Calu3 (cell line): ENCODE measurements around the gene NCDN. TPM values are rescaled to one million over a fixed set of nuclear protein-coding genes. Genes with fewer than 3 reads are reported as not detected.

Source experiments
- BruUV-seq: library from RNA; stranded (reverse); fragments of 400-500 nt; replicated peaks from 2 replicates; lab custom pipeline; 2021; lab: Mats Ljungman, UMichigan
- CTCF ChIA-PET: fragments of 300-600 bp; sonication (Branson Sonifier 250); formaldehyde crosslinking; loops from one replicate; lab custom pipeline; 2022; ENCODE audit warnings: antibody characterized with exemption; lab: Charles Lee
- DNase-seq: peaks from one replicate; pipeline ENCODE4 v3.0.0; 2022
- H3K27ac Mint-ChIP-seq: one replicate; pipeline ENCODE4 v1.8.0; 2022; ENCODE audit warnings: mixed read lengths; ENCODE audit not compliant: unreplicated experiment
- H3K27me3 Mint-ChIP-seq: one replicate; pipeline ENCODE4 v1.8.0; 2022; ENCODE audit warnings: mixed read lengths; ENCODE audit not compliant: unreplicated experiment
- H3K36me3 Mint-ChIP-seq: one replicate; pipeline ENCODE4 v1.8.0; 2022; ENCODE audit warnings: mild to moderate bottlenecking, moderate library complexity, mixed read lengths; ENCODE audit not compliant: insufficient read depth, unreplicated experiment
- H3K4me1 Mint-ChIP-seq: one replicate; pipeline ENCODE4 v1.8.0; 2022; ENCODE audit warnings: mild to moderate bottlenecking, low read depth, mixed read lengths; ENCODE audit not compliant: unreplicated experiment
- H3K4me3 Mint-ChIP-seq: one replicate; pipeline ENCODE4 v1.8.0; 2022; ENCODE audit warnings: mild to moderate bottlenecking, low read depth, moderate library complexity, mixed read lengths; ENCODE audit not compliant: unreplicated experiment
- H3K9me3 Mint-ChIP-seq: one replicate; pipeline ENCODE4 v1.8.0; 2022; ENCODE audit warnings: low read depth, mixed read lengths; ENCODE audit not compliant: unreplicated experiment
- intact Hi-C: fragments of 100-400 bp; cut with micrococcal nuclease; formaldehyde crosslinking; loops from one replicate; pipeline ENCODE4 v1.10.0; 2022; ENCODE audit not compliant: unreplicated experiment
- total RNA-seq: library from RNA; stranded (reverse); gene quantifications from 2 replicates; pipeline ENCODE4 v1.2.3, GENCODE V29; 2022
- TF ChIP-seq, protein P1 (sequence below): fragments of 200-600 bp; IDR thresholded peaks from one replicate; pipeline ENCODE4 v1.8.0; 2022; ENCODE audit warnings: antibody characterized with exemption; ENCODE audit not compliant: unreplicated experiment

NCDN gene
- total RNA-seq, 1 experiment from 2014 or later: 36.0 TPM

DNA sequence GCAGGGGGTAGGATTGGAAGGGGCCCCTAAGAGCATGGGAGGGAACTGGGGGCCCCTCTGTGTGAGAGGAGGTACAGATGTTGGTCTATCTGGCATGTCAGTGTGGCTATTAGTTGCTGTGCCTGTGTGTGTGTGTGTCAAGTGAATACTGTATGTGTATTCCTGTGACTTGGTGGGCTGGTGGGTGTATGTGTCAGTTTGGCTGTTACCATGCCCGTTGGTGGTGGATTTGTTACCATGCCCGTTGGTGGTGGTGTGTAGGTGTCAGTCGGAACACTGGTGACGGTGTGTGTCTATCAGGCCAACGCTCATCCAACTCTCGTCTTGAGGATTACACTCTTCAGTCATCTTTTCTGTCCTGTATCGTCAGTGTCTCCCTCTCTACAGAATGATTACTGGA lies 38.1 kb downstream of the NCDN start:
- H3K27ac Mint-ChIP-seq: no peak overlapping the region
- peaks cover 4% of the 10 kb centered on the region for H3K36me3 Mint-ChIP-seq
- no TSS peak for BruUV-seq
- DNase-seq: no peak
- intact Hi-C loops: no loop called here
- H3K4me1 Mint-ChIP-seq: no peaks in the 10 kb centered on the region
- no peak overlapping the region for H3K4me3 Mint-ChIP-seq
- TF ChIP-seq, protein P1, sequence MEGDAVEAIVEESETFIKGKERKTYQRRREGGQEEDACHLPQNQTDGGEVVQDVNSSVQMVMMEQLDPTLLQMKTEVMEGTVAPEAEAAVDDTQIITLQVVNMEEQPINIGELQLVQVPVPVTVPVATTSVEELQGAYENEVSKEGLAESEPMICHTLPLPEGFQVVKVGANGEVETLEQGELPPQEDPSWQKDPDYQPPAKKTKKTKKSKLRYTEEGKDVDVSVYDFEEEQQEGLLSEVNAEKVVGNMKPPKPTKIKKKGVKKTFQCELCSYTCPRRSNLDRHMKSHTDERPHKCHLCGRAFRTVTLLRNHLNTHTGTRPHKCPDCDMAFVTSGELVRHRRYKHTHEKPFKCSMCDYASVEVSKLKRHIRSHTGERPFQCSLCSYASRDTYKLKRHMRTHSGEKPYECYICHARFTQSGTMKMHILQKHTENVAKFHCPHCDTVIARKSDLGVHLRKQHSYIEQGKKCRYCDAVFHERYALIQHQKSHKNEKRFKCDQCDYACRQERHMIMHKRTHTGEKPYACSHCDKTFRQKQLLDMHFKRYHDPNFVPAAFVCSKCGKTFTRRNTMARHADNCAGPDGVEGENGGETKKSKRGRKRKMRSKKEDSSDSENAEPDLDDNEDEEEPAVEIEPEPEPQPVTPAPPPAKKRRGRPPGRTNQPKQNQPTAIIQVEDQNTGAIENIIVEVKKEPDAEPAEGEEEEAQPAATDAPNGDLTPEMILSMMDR: no peak
- no peaks in the 10 kb centered on the region for H3K9me3 Mint-ChIP-seq
- H3K27me3 Mint-ChIP-seq: no peaks in the 10 kb centered on the region
- CTCF ChIA-PET: no interaction called here

DNA sequence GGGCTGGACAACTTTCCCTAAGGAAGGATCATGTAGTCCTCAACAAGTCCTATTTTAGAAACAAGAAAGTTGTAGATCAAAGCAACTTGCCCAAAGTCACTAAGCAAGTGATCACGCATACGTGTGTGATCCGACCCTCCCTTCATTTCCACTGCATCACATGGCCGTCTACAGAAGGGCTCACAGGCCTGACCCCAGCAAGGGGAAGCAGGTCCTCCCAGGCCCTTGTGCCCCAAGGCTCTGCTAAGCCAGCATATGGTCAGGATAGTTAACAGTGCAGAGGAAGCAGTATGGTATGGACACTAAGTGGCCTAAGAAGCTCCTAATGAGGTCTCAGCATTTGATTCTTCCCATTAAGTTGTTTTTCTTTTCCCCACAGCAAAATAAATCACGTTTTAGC lies 40.3 kb downstream of the NCDN start:
- BruUV-seq: no TSS peak
- TF ChIP-seq, protein P1: no peak
- Mint-ChIP-seq H3K9me3 (no peaks in the 10 kb centered on the region), H3K4me3 (no peak overlapping the region), H3K27me3 (no peaks in the 10 kb centered on the region), H3K27ac (no peak overlapping the region), H3K4me1 (no peaks in the 10 kb centered on the region), H3K36me3 (peaks cover 8% of the 10 kb centered on the region)
- CTCF ChIA-PET: no interaction called here
- DNase-seq: no peak
- intact Hi-C loops: no loop called here

DNA sequence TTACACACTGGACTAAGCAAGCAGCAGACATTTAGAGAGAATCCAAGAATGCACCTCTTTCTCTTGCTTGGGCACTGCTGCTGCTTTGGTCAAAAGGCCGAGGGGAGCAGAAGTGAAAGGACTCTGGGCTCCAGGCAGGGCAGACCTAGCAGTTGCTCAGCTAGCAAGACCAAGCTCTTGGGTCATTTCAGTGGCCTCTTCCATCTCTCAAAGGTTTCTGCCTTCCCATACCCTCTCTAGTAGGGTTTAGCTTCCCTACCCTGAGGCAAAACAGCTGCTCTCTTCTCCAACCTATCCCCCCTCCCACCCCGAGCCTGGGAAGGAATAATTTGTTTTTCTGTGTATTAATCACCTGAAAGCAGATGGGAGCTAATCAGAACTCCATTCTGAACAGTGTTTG lies 41.3 kb downstream of the NCDN start:
- Mint-ChIP-seq H3K4me1 (no peaks in the 10 kb centered on the region), H3K36me3 (peaks cover 13% of the 10 kb centered on the region), H3K4me3 (no peak overlapping the region), H3K27ac (no peak overlapping the region), H3K9me3 (no peaks in the 10 kb centered on the region), H3K27me3 (no peaks in the 10 kb centered on the region)
- DNase-seq: no peak
- intact Hi-C loops: no loop called here
- CTCF ChIA-PET: no interaction called here
- BruUV-seq: no TSS peak
- TF ChIP-seq, protein P1: no peak

DNA sequence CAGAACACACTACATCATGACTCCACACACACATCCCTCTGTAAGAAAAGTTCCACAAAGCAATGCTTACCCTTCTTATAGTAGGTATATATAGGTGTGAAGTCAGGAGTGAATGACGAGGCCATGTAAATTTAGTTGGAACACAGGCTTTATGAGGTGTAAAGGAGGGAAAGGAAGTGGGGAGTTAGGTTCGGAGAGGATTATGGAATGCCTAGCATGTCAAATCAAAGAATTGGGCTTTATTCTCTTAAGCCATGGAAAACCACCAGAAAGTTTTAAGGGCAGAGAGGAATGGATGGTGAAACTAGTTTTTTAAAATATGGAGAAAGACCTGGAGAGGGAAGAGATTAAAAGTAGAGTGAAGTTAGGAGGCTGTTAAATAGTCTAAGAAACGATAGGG lies 41.8 kb downstream of the NCDN start:
- no peaks in the 10 kb centered on the region for H3K9me3 Mint-ChIP-seq
- TF ChIP-seq, protein P1: no peak
- peaks cover 13% of the 10 kb centered on the region for H3K36me3 Mint-ChIP-seq
- DNase-seq: no peak
- CTCF ChIA-PET: no interaction called here
- no peaks in the 10 kb centered on the region for H3K4me1 Mint-ChIP-seq
- no peak overlapping the region for H3K4me3 Mint-ChIP-seq
- intact Hi-C loops: no loop called here
- H3K27me3 Mint-ChIP-seq: no peaks in the 10 kb centered on the region
- H3K27ac Mint-ChIP-seq: no peak overlapping the region
- no TSS peak for BruUV-seq
